Endodermal cell (in vitro differentiated cells): ENCODE measurements around the gene CARD11. TPM values are rescaled to one million over a fixed set of nuclear protein-coding genes. Genes with fewer than 3 reads are reported as not detected.
A peak's percentile ranks its signal among the peaks of the same experiment; 100 is the strongest.
"Not testable (repeated sequence)": the region's sequence is repeated elsewhere in the genome, so short reads cannot be mapped to it uniquely, and the experiment has no call there.

Experiments used
- DNase-seq: peaks from one replicate; pipeline ENCODE4 v3.0.0-alpha.2; 2017
- H3K27ac ChIP-seq: 2 replicates; pipeline ENCODE4 v1.5.1; 2013; ENCODE audit warnings: mild to moderate bottlenecking, low read depth, low read length, moderate library complexity
- H3K27me3 ChIP-seq: 2 replicates; pipeline ENCODE4 v1.6.1; 2013; ENCODE audit warnings: mild to moderate bottlenecking, low read length, moderate library complexity; ENCODE audit not compliant: insufficient read depth, control insufficient read depth, poor library complexity, severe bottlenecking
- H3K36me3 ChIP-seq: 2 replicates; pipeline ENCODE4 v1.7.0; 2013; ENCODE audit warnings: mild to moderate bottlenecking, low read length, moderate library complexity; ENCODE audit not compliant: control insufficient read depth, insufficient read depth
- H3K4me1 ChIP-seq: one replicate; pipeline ENCODE4 v1.7.0; 2013; ENCODE audit warnings: low read length; ENCODE audit not compliant: control insufficient read depth, insufficient read depth
- H3K4me3 ChIP-seq: 2 replicates; pipeline ENCODE4 v1.5.1; 2013; ENCODE audit warnings: mild to moderate bottlenecking, low read length, moderate library complexity
- H3K9ac ChIP-seq: 2 replicates; pipeline ENCODE4 v1.6.1; 2013; ENCODE audit warnings: mild to moderate bottlenecking, low read length, moderate library complexity; ENCODE audit not compliant: poor library complexity, severe bottlenecking; ENCODE audit errors: extremely low read depth
- H3K9me3 ChIP-seq: 2 replicates; pipeline ENCODE4 v1.6.1; 2013; ENCODE audit warnings: mild to moderate bottlenecking, low read length, moderate library complexity; ENCODE audit not compliant: control insufficient read depth
- H3K27ac Mint-ChIP-seq: 2 replicates; pipeline ENCODE4 v1.8.0; 2020; ENCODE audit warnings: mixed read lengths
- H3K27me3 Mint-ChIP-seq: 2 replicates; pipeline ENCODE4 v1.8.0; 2021; ENCODE audit warnings: mild to moderate bottlenecking, mixed read lengths; ENCODE audit not compliant: insufficient read depth
- H3K36me3 Mint-ChIP-seq: 2 replicates; pipeline ENCODE4 v1.8.0; 2020; ENCODE audit warnings: low read depth, mixed read lengths
- H3K4me1 Mint-ChIP-seq: 2 replicates; pipeline ENCODE4 v1.8.0; 2020; ENCODE audit warnings: mixed read lengths
- H3K4me3 Mint-ChIP-seq: 2 replicates; pipeline ENCODE4 v1.8.0; 2020; ENCODE audit warnings: mild to moderate bottlenecking, moderate library complexity, mixed read lengths
- H3K9me3 Mint-ChIP-seq: 2 replicates; pipeline ENCODE4 v1.8.0; 2020; ENCODE audit warnings: mild to moderate bottlenecking, mixed read lengths
- CTCF ChIP-seq: fragments of 200-600 bp; sonication (generic); conservative IDR thresholded peaks from 2 replicates; pipeline ENCODE4 v1.5.0; 2021; ENCODE audit warnings: antibody characterized with exemption, mild to moderate bottlenecking
- WGBS, 2 experiments: methylation state at CpG; one replicate each; pipeline versions ENCODE4 v1.1.5 to v1.1.7; 2013; ENCODE audit warnings: missing lambda C conversion rate in 2 of 2, mixed read lengths in 1 of 2; ENCODE audit not compliant: insufficient coverage in 1 of 2, insufficient read length in 1 of 2; 5-methylcytosine and 5-hydroxymethylcytosine counted together
- total RNA-seq, 2 donors: library from RNA; stranded (reverse); fragmentation: NEBNext Ultra II Directional in 1 of 2; extraction: Animal tissue kit (Norgen Biotek cat#: 25700) in 1 of 2; gene quantifications; 2 replicates in 1 of 2; 3 replicates in 1 of 2; pipeline ENCODE4 v1.2.1, GENCODE V29; 2021

CARD11 gene
- total RNA-seq, 2 donors from 2014 or later = 7.2 to 10.8 TPM

GRCh38 chr7:2921653-2922347, 121.9 kb downstream of the CARD11 start:
- Histone ChIP-seq H3K27ac (peak overlapping the region; percentile 32), H3K9ac (no peak overlapping the region), H3K9me3 (peaks cover 3% of the 10 kb centered on the region), H3K4me3 (no peak overlapping the region), H3K4me1 (no peaks in the 10 kb centered on the region), H3K36me3 (no peaks in the 10 kb centered on the region), H3K27me3 (no peaks in the 10 kb centered on the region)
- H3K4me1 Mint-ChIP-seq = no peaks in the 10 kb centered on the region
- WGBS, 2 experiments = 73 to 79% methylated on average over 8 to 13 of the region's 13 CpGs
- H3K4me3 Mint-ChIP-seq = no peak overlapping the region
- peak; percentile 79 for DNase-seq
- TF ChIP-seq CTCF = peak; percentile 83
- no peak overlapping the region for H3K27ac Mint-ChIP-seq
- H3K36me3 Mint-ChIP-seq = peaks cover 4% of the 10 kb centered on the region
- H3K27me3 Mint-ChIP-seq = no peaks in the 10 kb centered on the region
- no peaks in the 10 kb centered on the region for H3K9me3 Mint-ChIP-seq

GRCh38 chr7:2920956-2921652, 122.6 kb downstream of the CARD11 start:
- H3K27ac ChIP-seq = peak overlapping the region; percentile 32
- H3K9ac ChIP-seq = no peak overlapping the region
- no peak for TF ChIP-seq CTCF
- H3K27me3 Mint-ChIP-seq = no peaks in the 10 kb centered on the region
- no peak overlapping the region for H3K27ac Mint-ChIP-seq
- H3K27me3 ChIP-seq = no peaks in the 10 kb centered on the region
- H3K4me1 ChIP-seq = no peaks in the 10 kb centered on the region
- H3K9me3 ChIP-seq = peaks cover 3% of the 10 kb centered on the region
- no peak overlapping the region for H3K4me3 ChIP-seq
- H3K9me3 Mint-ChIP-seq = no peaks in the 10 kb centered on the region
- 91% methylated on average over 15 to 17 of the region's 17 CpGs for WGBS, 2 experiments
- H3K4me3 Mint-ChIP-seq = no peak overlapping the region
- DNase-seq = no peak
- H3K4me1 Mint-ChIP-seq = no peaks in the 10 kb centered on the region
- no peaks in the 10 kb centered on the region for H3K36me3 ChIP-seq
- peaks cover 4% of the 10 kb centered on the region for H3K36me3 Mint-ChIP-seq

- WGBS, 2 experiments = 86 to 91% methylated on average over 2 of the region's 2 CpGs
- H3K9me3 ChIP-seq, H3K27ac Mint-ChIP-seq, H3K4me3 Mint-ChIP-seq, DNase-seq, H3K4me3 ChIP-seq, H3K9me3 Mint-ChIP-seq, H3K4me1 Mint-ChIP-seq, H3K9ac ChIP-seq, H3K27me3 Mint-ChIP-seq, H3K36me3 Mint-ChIP-seq, H3K27ac ChIP-seq, H3K4me1 ChIP-seq, H3K27me3 ChIP-seq, H3K36me3 ChIP-seq: not testable (repeated sequence)
Measured at GRCh38 chr7:2920480-2920879, 123.2 kb downstream of the CARD11 start.
